Embryonic facial prominence (tissue), 1 donor: ENCODE measurements around the gene NCK2.

Experiments used
- DNase-seq: peaks from one replicate; pipeline ENCODE4 v3.0.0-alpha.2; 2016; ENCODE audit errors: extremely low spot score

Gene NCK2

GRCh38 chr2:105775809-105776559 is 31.3 kb downstream of the NCK2 start:
- DNase-seq = no peak

- no peak for DNase-seq
Measured at GRCh38 chr2:105776560-105776928, 31.8 kb downstream of the NCK2 start.

DNA sequence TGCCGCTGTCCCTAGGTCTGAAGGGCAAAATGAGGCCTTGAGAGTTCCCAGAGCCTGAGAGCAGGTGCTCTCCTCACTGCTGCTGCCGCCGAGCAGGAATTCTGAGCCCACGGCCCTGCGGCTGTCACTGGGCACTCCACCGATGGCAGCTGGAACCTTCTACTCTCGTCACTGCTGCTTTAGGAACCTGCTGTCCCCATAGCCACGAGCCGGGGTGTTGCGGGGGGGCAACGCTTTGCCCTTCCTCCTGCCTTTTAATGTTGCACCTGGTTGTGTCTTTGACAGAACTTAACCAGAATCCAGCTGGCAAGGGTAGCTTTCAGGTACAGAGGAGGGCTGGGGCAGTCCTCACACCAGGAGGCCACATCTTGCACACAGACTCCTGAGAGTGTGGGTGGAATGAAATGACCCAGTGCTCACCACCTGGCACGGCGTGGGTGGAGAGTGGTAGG is 32.3 kb downstream of the NCK2 start:
- no peak for DNase-seq

GRCh38 chr2:105777506-105778055 is 32.9 kb downstream of the NCK2 start:
- DNase-seq = no peak

GRCh38 chr2:105778080-105778607 is 33.4 kb downstream of the NCK2 start:
- DNase-seq = no peak

DNA sequence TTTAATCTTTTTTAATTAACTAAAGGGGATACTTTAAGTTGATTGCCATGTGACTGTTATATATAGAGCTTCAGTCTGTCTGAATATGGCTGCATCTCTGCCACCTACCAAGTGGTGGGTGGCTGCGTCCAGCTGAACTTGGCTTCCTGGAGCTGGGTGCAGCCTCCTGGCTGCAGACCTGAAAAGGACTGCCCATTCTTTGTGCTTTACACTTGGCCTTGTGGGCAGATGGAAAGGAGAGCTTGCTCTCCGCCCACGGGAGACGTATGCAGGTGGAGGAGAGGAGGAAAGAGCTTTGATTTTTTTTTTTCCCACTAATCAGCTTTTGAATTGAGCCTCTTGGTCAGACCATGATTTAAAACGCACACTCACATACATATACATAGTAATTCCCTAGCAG is 34.7 kb downstream of the NCK2 start:
- DNase-seq = no peak

DNA sequence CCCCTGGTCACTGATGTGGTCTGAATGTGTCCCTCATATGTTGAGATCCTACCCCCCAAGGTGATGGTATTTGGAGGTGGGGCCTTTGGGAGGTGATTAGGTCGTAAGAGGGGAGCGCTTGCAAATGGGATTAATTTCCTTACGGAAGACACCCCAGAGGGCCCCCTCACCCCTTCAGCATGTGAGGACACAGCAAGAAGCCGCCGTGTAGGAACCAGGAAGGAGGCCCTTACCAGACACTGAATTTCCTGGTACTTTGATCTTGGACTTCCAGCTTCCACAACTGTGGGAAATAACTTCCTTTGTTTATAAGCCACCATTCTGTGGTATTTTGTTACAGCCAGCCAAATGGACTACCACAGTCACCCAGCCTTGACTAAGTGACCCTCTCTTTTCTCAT is 35.9 kb downstream of the NCK2 start:
- no peak for DNase-seq

- DNase-seq = no peak
Measured at GRCh38 chr2:105781274-105781978, 36.7 kb downstream of the NCK2 start.

GRCh38 chr2:105782123-105782522 is 37.4 kb downstream of the NCK2 start:
- DNase-seq = no peak

DNA sequence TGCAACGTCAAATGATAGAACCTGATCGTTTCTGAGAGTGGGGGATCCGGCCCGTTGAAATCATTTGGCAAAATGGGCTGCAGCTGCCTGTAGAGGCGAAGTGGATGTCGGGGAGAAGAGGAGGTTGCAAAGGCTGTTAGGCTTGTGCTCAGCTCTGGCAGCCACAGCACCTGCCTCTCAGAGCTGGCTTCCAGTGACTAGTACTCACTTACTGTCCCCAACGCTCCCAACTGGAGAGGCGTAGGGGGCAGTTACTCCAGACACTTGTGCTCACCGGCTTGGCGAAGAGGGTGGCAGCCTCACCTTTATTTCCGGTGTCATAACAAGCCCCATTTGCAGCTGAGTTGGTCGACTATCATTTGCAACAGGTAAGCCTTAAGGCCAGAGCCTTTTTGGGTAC is 37.9 kb downstream of the NCK2 start:
- no peak for DNase-seq

DNA sequence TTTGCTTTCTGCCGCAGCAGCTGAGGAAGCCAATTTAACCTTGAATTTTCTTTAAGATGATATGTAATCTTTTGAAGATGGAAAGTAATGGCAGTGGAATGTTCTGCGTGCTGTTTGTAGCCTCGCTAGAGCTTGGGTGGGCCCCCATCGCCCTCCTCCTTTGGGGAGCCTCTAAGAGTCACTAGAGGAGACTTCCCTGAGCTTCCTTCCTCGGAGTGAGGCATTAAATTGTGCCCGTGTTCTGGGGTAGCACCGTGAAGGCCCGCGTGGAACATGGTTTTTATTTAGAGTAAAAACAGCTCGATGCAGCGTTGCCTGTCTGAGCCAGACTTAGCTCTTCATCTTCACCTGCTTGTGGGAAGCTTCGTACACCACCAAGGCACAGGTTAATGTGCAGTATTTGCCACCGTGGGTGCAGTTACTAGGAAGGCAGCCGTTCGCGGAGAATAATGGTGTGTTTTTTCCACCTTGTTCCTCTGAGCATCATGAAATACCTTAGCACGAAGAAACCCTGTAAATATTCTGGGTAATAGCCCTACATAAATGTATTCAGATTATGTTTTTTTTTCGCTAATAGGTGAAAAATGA is 38.5 kb downstream of the NCK2 start:
- no peak for DNase-seq

GRCh38 chr2:105783972-105784371 is 39.3 kb downstream of the NCK2 start:
- DNase-seq = no peak

DNA sequence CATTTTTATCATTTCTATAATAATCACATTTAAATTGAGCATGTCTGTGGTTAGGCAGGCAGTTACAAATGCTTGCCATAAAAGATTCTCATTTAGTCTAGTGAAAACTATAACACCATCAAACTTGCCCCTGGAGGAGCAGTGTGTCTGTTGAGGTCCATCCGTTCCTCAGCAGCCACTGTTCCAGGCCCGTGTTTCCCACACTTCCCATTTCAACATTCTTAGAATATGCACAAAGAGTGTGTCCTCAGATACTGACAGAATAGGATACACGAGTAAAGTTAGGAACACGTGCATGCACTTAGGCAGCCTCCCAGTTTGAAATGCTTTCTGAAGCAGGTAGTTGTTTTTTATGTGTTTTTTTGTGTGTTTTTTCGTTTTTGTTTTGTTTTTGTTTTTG is 39.9 kb downstream of the NCK2 start:
- no peak for DNase-seq

- no peak for DNase-seq
Measured at GRCh38 chr2:105785095-105785847, 40.6 kb downstream of the NCK2 start.

DNA sequence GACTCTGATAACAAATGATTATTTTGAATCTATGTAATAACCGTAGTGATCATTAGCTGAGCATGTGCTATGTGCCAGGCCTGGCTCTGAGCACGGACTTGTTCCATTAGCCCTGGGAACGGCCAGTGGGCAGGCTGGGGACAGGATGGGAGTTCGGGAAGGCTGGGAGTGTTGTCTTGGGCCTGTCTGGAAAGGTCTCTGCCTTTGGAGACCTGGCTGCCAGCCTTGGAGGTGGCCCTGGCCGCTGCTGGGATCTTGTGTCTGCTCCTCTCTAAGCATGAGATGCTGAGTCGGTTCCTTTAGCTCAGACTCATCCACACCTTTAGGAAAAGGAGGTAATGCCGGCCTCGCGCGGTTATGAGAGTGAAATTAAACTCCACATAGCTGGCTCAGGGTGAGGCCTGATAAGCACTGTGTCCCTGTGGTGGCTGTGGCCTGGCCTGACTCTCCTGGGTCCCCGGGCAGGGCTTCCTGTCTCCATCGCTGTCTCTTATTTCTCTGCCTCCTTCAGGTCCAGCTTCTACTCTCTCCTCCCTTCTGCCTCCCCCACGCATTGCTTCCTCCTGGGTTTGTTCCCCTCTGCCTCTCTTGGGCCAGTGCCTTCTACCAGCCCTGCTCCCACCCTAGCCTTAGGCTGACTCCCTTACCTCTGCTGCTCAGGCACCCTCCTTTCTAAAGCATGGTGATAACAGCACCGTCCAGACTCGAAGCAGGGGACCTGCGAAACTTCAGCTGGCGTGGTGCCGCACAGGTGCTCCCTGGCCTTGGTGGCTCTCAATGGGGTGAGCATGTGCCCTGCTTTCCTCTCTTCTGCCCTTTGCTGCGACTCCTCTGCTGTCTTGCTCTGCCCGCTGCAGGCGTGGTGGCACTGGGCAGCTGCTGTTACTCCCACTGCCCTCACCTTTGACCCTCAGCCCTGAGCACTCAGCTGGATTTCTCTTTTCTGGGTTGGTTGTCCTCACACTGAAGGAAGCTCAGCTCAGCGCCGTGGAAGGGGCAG is 41.8 kb downstream of the NCK2 start:
- DNase-seq = no peak

GRCh38 chr2:105787376-105788318 is 42.9 kb downstream of the NCK2 start:
- no peak for DNase-seq

- no peak for DNase-seq
Measured at GRCh38 chr2:105788670-105789290, 44.1 kb downstream of the NCK2 start.

- no peak for DNase-seq
Measured at GRCh38 chr2:105789745-105790460, 45.2 kb downstream of the NCK2 start.
